ENCODE results near the gene MBOAT2. TPM values are rescaled to one million over a fixed set of nuclear protein-coding genes. Genes with fewer than 3 reads are reported as not detected.

Gene MBOAT2
- total and polyA plus RNA-seq, 2 donors (not counting 1 experiment from before 2014, with no cell fraction given): 0.24 to 1.3 TPM

DNA sequence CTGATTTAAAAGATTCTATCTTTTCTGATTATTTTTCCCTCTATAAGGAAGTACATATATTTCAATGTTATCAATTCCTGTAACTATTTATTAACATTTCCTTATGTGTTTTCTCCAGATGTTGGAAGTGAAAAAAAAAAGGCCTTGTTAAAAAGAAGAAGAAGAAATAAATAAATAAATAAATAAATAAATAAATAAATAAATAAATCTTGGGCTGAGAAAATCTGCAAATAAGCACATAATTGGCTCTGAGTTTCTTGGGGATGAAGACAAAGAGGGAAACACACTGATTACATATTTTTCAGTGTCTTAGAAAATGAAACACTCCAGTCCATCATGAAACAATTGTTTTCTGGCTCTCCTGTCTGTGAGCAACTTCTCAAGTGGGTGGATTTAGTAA lies 21.1 kb upstream of the MBOAT2 start:
- H2AFZ ChIP-seq (ENCODE audit: insufficient read depth, low read depth, low read length, poor library complexity, severe bottlenecking): no peak overlapping the region
- H3K27me3 ChIP-seq (replicated peaks in 1 of 4; ENCODE audit: control extremely low read depth in 1 of 4, control insufficient read depth in 3 of 4, insufficient read depth in 4 of 4, low read length in 3 of 4): no peaks in the 10 kb centered on the region
- Mint-ChIP-seq H3K9me3 (ENCODE audit: insufficient read depth) (no peaks in the 10 kb centered on the region), H3K4me1 (no peaks in the 10 kb centered on the region), H3K4me3 (no peak overlapping the region), H3K27ac (no peak overlapping the region), H3K27me3 (peaks cover 44% of the 10 kb centered on the region)
- H3K4me2 ChIP-seq (replicated peaks; ENCODE audit: low read depth, low read length, poor library complexity, severe bottlenecking): no peak overlapping the region
- DNase-seq (no peak), ATAC-seq (ENCODE audit: low read depth) (no peak)
- H3K27ac ChIP-seq (ENCODE audit: low read length in 2 of 2): no peak overlapping the region
- H3K79me2 ChIP-seq (ENCODE audit: control insufficient read depth, insufficient read depth, low read length): no peaks in the 10 kb centered on the region
- CTCF ChIA-PET: no interaction called here
- H3K9ac ChIP-seq (ENCODE audit: low read length): no peak overlapping the region
- H3K4me3 ChIP-seq (ENCODE audit: control extremely low read depth in 1 of 5, extremely low read depth in 1 of 5, insufficient read depth in 1 of 5, low read depth in 2 of 5, low read length in 4 of 5): no peak overlapping the region
- intact Hi-C loops (cut with micrococcal nuclease): no loop called here
- no peaks in the 10 kb centered on the region for H3K9me3 ChIP-seq (ENCODE audit: control extremely low read depth in 1 of 3, control insufficient read depth in 2 of 3, insufficient read depth in 1 of 3, low read length in 2 of 3)
- TF ChIP-seq CTCF (IDR thresholded peaks at IDR 0.05): no peak
- TF ChIP-seq EZH2 (IDR thresholded peaks at IDR 0.05; ENCODE audit: borderline replicate concordance, insufficient read depth, low read depth, low read length, poor library complexity, severe bottlenecking): no peak
- H3K4me1 ChIP-seq (ENCODE audit: control insufficient read depth in 2 of 2, insufficient read depth in 2 of 2, low read length in 2 of 2): no peaks in the 10 kb centered on the region
- POLR2A ChIA-PET: no interaction called here
- H3K36me3 ChIP-seq (replicated peaks in 1 of 2; ENCODE audit: control extremely low read depth in 1 of 2, control insufficient read depth in 1 of 2, extremely low read depth in 1 of 2, insufficient read depth in 2 of 2, low read length in 1 of 2): no peaks in the 10 kb centered on the region
- no peaks in the 10 kb centered on the region for H4K20me1 ChIP-seq (ENCODE audit: control insufficient read depth, insufficient read depth, low read length, poor library complexity, severe bottlenecking)

DNA sequence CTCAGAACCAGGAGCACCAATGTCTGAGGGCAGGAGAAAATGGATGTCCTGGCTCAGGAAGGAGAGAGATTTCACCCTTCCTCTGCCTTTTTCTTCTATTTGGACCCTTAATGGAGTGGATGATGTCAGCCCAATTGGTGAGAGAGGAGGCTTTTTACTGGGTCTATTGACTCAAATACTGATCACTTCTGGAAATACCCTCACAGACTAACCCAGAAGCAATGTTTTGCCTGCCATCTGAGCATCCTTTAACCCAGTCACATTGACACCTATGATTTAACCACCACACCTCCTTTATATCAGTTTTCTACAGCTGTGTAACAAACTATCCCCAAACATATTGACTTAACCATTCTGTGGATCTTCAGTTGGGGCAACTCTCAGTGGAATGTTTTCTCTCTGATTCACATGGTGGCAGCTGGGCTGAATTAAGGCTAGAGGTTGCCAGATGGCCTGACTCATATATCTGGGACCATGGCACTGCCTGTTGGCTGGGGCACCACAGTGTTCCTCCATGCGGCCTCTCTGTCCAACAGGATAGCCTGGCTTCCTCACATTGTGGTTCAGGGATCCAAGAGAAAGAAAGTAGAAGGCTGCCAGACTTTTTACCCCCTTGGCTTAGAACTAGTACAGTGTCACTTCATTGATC lies 18.2 kb upstream of the MBOAT2 start:
- Histone ChIP-seq H3K79me2 (ENCODE audit: control insufficient read depth, insufficient read depth, low read length) (no peaks in the 10 kb centered on the region), H3K4me1 (ENCODE audit: control insufficient read depth in 2 of 2, insufficient read depth in 2 of 2, low read length in 2 of 2) (no peaks in the 10 kb centered on the region), H3K36me3 (replicated peaks in 1 of 2; ENCODE audit: control extremely low read depth in 1 of 2, control insufficient read depth in 1 of 2, extremely low read depth in 1 of 2, insufficient read depth in 2 of 2, low read length in 1 of 2) (no peaks in the 10 kb centered on the region), H3K27ac (ENCODE audit: low read length in 2 of 2) (no peak overlapping the region), H3K4me2 (replicated peaks; ENCODE audit: low read depth, low read length, poor library complexity, severe bottlenecking) (no peak overlapping the region), H4K20me1 (ENCODE audit: control insufficient read depth, insufficient read depth, low read length, poor library complexity, severe bottlenecking) (no peaks in the 10 kb centered on the region), H3K27me3 (replicated peaks in 1 of 4; ENCODE audit: control extremely low read depth in 1 of 4, control insufficient read depth in 3 of 4, insufficient read depth in 4 of 4, low read length in 3 of 4) (no peaks in the 10 kb centered on the region), H3K9ac (ENCODE audit: low read length) (no peak overlapping the region), H2AFZ (ENCODE audit: insufficient read depth, low read depth, low read length, poor library complexity, severe bottlenecking) (no peak overlapping the region), H3K9me3 (ENCODE audit: control extremely low read depth in 1 of 3, control insufficient read depth in 2 of 3, insufficient read depth in 1 of 3, low read length in 2 of 3) (no peaks in the 10 kb centered on the region), H3K4me3 (ENCODE audit: control extremely low read depth in 1 of 5, extremely low read depth in 1 of 5, insufficient read depth in 1 of 5, low read depth in 2 of 5, low read length in 4 of 5) (no peak overlapping the region)
- Mint-ChIP-seq H3K27me3 (peaks cover 33% of the 10 kb centered on the region), H3K4me1 (no peaks in the 10 kb centered on the region), H3K27ac (no peak overlapping the region), H3K4me3 (no peak overlapping the region), H3K9me3 (ENCODE audit: insufficient read depth) (no peaks in the 10 kb centered on the region)
- ChIA-PET POLR2A (no interaction called here), CTCF (no interaction called here)
- 90% methylated on average over 1 of the region's 1 CpG for WGBS (ENCODE audit: insufficient coverage)
- no peak for ATAC-seq (ENCODE audit: low read depth)
- TF ChIP-seq CTCF (IDR thresholded peaks at IDR 0.05): no peak
- DNase-seq: no peak
- intact Hi-C loops (cut with micrococcal nuclease): no loop called here

Data from B cell (primary cell).